Left ventricle myocardium inferior (tissue), 1 donor: Measurements from ENCODE around the gene PPP6C. TPM values are rescaled to one million over a fixed set of nuclear protein-coding genes. Genes with fewer than 3 reads are reported as not detected.

Source experiments
- DNase-seq: peaks from one replicate; pipeline ENCODE4 v3.0.0-alpha.2; 2020
- H3K27ac ChIP-seq: fragments of 200-600 bp; replicated peaks from 2 replicates; pipeline ENCODE4 v1.8.0; 2021
- H3K27me3 ChIP-seq: fragments of 200-600 bp; 2 replicates; pipeline ENCODE4 v1.8.0; 2021; ENCODE audit warnings: low read depth
- H3K36me3 ChIP-seq: fragments of 200-600 bp; 2 replicates; pipeline ENCODE4 v1.8.0; 2021
- H3K4me1 ChIP-seq: fragments of 200-600 bp; 2 replicates; pipeline ENCODE4 v1.8.0; 2021
- H3K4me3 ChIP-seq: fragments of 200-600 bp; 2 replicates; pipeline ENCODE4 v1.8.0; 2021; ENCODE audit warnings: mild to moderate bottlenecking, moderate library complexity
- H3K9me3 ChIP-seq: fragments of 200-600 bp; replicated peaks from 2 replicates; pipeline ENCODE4 v1.8.0; 2021
- intact Hi-C: fragments of 100-400 bp; cut with micrococcal nuclease; formaldehyde crosslinking; loops from one replicate; pipeline ENCODE4 v1.11.0; 2022
- total RNA-seq: library from RNA; stranded (reverse); fragmentation: NEBNext Ultra II Directional; extraction: Animal tissue kit (Norgen Biotek cat#: 25700); gene quantifications from one replicate; pipeline ENCODE4 v1.2.1, GENCODE V29; 2021
- TF ChIP-seq, protein P1 (sequence below): fragments of 200-600 bp; IDR thresholded peaks from 2 replicates; pipeline ENCODE4 v1.8.0; 2021; ENCODE audit warnings: antibody characterized with exemption, mild to moderate bottlenecking, borderline replicate concordance
- donor health status: DM: no; HTN: yes; CAD: no; lungs with severe emphysema.

PPP6C gene
- total RNA-seq, 1 donor from 2014 or later: 36.4 TPM

DNA sequence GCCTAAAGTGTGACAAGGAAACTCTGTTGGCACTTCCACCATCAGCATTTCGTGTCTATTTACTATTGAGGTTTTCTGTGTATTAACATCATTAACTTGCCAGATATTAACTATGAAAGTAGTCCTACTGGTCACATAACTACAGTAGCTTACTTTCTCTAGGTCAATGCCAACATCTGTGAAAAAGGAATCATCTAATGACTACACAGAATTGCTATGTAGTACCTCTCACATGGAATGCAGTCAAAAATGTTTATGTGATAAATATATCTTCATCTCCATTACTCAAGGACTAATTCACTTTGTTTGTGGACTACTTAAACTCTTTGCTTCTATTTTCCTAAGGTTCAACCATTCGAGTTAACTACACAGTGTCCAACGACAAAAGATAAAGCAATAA lies 48.4 kb downstream of the PPP6C start:
- H3K27ac ChIP-seq: no peak overlapping the region
- TF ChIP-seq, protein P1, sequence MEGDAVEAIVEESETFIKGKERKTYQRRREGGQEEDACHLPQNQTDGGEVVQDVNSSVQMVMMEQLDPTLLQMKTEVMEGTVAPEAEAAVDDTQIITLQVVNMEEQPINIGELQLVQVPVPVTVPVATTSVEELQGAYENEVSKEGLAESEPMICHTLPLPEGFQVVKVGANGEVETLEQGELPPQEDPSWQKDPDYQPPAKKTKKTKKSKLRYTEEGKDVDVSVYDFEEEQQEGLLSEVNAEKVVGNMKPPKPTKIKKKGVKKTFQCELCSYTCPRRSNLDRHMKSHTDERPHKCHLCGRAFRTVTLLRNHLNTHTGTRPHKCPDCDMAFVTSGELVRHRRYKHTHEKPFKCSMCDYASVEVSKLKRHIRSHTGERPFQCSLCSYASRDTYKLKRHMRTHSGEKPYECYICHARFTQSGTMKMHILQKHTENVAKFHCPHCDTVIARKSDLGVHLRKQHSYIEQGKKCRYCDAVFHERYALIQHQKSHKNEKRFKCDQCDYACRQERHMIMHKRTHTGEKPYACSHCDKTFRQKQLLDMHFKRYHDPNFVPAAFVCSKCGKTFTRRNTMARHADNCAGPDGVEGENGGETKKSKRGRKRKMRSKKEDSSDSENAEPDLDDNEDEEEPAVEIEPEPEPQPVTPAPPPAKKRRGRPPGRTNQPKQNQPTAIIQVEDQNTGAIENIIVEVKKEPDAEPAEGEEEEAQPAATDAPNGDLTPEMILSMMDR: no peak
- H3K4me3 ChIP-seq: no peak overlapping the region
- DNase-seq: no peak
- H3K9me3 ChIP-seq: no peaks in the 10 kb centered on the region
- peaks cover 19% of the 10 kb centered on the region for H3K4me1 ChIP-seq
- H3K27me3 ChIP-seq: no peaks in the 10 kb centered on the region
- H3K36me3 ChIP-seq: no peaks in the 10 kb centered on the region
- intact Hi-C loops: no loop called here

GRCh38 chr9:125140576-125140975 lies 49.0 kb downstream of the PPP6C start:
- TF ChIP-seq, protein P1: no peak
- H3K4me3 ChIP-seq: no peak overlapping the region
- no peaks in the 10 kb centered on the region for H3K9me3 ChIP-seq
- no peak overlapping the region for H3K27ac ChIP-seq
- no peaks in the 10 kb centered on the region for H3K36me3 ChIP-seq
- intact Hi-C loops: no loop called here
- peaks cover 19% of the 10 kb centered on the region for H3K4me1 ChIP-seq
- no peak for DNase-seq
- no peaks in the 10 kb centered on the region for H3K27me3 ChIP-seq

- TF ChIP-seq, protein P1: no peak
- intact Hi-C loops: no loop called here
- Histone ChIP-seq H3K9me3 (no peaks in the 10 kb centered on the region), H3K27me3 (no peaks in the 10 kb centered on the region), H3K36me3 (no peaks in the 10 kb centered on the region), H3K27ac (no peak overlapping the region), H3K4me1 (peaks cover 2% of the 10 kb centered on the region), H3K4me3 (no peak overlapping the region)
- DNase-seq: no peak
Measured at GRCh38 chr9:125137200-125137599, 52.4 kb downstream of the PPP6C start.

- no peak overlapping the region for H3K4me3 ChIP-seq
- H3K27ac ChIP-seq: no peak overlapping the region
- no peaks in the 10 kb centered on the region for H3K36me3 ChIP-seq
- no peak for DNase-seq
- peaks cover 7% of the 10 kb centered on the region for H3K4me1 ChIP-seq
- H3K9me3 ChIP-seq: no peaks in the 10 kb centered on the region
- no peaks in the 10 kb centered on the region for H3K27me3 ChIP-seq
- TF ChIP-seq, protein P1: no peak
- intact Hi-C loops: no loop called here
Measured at GRCh38 chr9:125134976-125135375, 54.6 kb downstream of the PPP6C start.

GRCh38 chr9:125133403-125134329 lies 55.9 kb downstream of the PPP6C start:
- Histone ChIP-seq H3K4me3 (no peak overlapping the region), H3K36me3 (no peaks in the 10 kb centered on the region), H3K4me1 (peaks cover 7% of the 10 kb centered on the region), H3K9me3 (no peaks in the 10 kb centered on the region), H3K27ac (no peak overlapping the region), H3K27me3 (no peaks in the 10 kb centered on the region)
- intact Hi-C loops: no loop called here
- DNase-seq: no peak
- TF ChIP-seq, protein P1: no peak
